Activated CD4-positive, alpha-beta T cell treated with anti-CD3 and anti-CD28 coated beads, Interleukin-2, Interleukin-6, amounts not matched to agents 100 ng/mL and 50 ng/mL, durations not matched to agents 16 hours and 8 hours (primary cell): ENCODE data around the gene NUDT9.
"Not testable (repeated sequence)": the region's sequence is repeated elsewhere in the genome, so short reads cannot be mapped to it uniquely, and the experiment has no call there.

Experiments
- DNase-seq: peaks from one replicate; pipeline ENCODE4 v3.0.0-alpha.2; 2020

Gene NUDT9, protein sequence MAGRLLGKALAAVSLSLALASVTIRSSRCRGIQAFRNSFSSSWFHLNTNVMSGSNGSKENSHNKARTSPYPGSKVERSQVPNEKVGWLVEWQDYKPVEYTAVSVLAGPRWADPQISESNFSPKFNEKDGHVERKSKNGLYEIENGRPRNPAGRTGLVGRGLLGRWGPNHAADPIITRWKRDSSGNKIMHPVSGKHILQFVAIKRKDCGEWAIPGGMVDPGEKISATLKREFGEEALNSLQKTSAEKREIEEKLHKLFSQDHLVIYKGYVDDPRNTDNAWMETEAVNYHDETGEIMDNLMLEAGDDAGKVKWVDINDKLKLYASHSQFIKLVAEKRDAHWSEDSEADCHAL

DNA sequence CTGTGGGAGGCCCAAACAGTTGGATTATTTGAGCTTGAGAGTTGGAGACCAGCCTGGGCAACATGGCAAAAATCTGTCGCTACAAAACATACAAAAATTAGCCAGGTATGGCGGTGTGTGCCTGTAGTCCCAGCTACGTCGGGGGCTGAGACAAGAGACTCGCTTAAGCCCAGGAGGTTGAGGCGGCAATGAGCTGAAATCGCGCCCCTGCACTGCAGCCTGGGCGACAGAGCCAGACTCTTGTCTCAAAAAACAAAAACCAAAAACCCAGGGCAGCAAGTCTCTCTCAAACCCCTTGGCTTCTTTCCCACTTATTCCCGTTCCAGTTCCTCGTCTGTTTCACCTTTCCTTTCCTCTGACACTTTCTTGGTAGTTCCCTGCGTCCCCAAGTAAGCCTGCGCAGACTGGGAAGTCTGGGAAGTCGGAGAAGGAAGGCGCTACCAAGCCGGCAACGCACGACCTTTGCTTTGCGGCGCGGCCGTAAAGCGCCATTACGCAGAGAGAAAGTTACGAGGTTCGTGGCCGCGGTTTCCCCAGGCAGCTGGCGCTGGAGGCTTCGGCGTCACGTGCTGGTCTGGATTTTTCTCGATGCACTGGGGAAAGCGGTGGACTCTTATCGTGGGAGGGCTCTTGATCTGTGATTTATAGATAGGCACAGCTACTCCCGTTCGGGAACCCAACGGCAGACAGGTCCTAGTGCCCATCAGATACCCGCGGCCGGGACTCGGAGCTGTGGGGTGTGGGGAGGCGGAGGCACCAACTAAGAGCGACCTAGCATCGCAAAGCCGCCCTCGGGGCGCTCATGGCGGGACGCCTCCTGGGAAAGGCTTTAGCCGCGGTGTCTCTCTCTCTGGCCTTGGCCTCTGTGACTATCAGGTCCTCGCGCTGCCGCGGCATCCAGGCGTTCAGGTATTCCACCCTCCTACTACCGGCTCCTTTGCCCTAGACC lies at the start of gene NUDT9:
Gene NUDT9 (plus strand): TSS at position 470 of the 949 bp plus-strand sequence. CDS start 333 bp downstream, at position 803.
- DNase-seq = peak; percentile 92

- DNase-seq = peak; percentile 33
Observed at GRCh38 chr4:87375719-87376291, 46.6 kb upstream of the NUDT9 start.

DNA sequence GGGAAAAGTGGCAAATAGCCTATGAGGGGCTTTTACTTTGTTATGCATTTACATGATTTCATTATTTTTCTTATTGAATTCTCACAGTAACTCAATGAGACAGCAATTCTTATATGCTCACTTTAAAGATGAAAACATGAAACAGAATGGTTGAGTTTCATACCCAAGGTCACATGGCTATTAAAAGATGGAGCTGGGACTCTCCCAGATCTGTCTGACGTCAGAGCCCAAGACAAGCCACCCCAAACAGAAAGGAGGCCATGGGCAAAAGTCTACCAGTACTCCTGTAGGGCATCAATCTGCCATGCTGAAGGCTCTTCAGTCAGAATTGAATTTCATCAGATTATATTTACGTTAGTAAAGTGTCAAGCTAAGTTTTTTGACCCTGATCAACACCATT lies 44.6 kb upstream of the NUDT9 start:
- no peak for DNase-seq

DNA sequence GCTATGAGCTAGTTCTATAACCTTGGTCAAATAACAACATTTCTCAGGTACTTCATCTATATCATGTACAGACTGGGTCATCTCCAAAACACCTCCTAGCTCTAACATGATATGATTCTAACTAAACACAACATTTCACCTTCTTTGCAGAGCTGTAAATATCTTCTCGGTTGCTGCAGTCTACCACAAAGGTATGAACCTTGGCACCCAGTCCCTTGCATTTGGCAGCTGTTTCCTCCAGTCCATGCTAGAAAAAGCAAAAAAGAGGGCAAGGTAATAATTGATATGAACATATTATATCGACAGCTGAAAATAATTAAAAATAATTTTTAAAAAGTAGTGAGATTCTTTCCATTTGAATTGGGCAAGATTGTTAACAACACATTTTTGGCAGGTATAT lies 40.3 kb upstream of the NUDT9 start:
- no peak for DNase-seq

DNA sequence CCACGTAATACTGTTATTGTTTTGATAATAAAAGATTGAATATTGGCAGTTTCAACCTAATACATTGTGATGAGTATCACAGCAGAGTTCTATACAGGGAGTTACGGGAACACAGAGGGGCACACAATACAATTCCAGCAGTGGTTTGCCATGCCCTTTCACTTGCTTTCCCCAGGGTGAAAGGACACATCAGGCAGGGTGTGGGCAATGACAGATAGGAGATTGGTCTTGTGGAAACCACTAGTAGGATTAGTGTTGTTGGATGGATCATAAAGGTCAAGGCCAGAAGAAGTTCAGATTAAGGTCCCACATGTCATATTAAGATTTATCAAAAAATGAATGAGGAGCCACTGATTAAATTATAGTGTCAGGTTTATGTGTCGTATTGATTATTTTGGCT lies 39.4 kb upstream of the NUDT9 start:
- DNase-seq = no peak

DNA sequence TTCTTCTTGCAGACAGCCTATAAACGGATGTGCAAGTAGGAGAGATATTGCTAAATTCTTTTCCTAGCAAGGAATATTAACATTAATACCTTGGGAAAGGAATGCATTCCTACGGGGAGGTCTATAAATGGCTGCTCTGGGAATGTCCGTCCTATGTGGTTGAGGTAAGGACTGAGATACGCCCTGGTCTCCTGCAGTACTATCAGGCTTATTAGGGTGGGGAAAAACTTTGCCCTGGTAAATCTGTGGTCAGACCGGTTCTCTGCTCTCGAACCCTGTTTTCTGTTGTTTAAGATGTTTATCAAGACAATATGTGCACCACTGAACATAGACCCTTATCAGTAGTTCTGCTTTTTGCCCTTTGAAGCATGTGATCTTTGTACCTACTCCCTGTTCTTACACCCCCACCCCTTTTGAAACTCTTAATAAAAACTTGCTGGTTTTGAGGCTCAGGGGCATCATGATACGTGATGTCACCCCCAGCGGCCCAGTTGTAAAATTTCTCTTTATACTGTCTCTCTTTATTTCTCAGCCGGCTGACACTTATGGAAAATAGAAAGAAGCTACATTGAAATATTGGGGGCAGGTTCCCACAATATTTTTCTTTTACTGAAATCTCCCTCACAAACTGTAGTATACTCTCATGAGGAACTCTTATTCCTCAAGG lies 37.8 kb upstream of the NUDT9 start:
- DNase-seq = not testable (repeated sequence)

DNA sequence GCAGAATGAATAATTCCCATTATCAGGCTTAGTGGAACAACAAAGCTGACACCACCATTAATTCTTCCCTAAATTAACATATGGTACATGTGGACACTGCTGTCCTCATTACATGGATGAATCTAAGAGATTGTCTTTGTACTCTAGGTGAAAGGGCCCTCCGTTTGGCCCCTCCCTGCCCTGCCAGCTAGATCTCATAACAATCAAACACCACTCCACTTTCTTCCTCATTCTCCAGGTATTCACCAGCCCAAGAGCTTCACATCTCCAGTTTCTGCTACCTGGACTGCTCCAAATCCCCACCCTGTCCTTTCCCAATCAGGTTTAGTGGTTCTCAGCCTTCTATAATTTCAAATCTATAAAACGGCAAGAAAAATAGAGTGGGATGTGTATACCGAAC lies 35.1 kb upstream of the NUDT9 start:
- no peak for DNase-seq

- no peak for DNase-seq
Observed at GRCh38 chr4:87388901-87389300, 33.5 kb upstream of the NUDT9 start.

DNA sequence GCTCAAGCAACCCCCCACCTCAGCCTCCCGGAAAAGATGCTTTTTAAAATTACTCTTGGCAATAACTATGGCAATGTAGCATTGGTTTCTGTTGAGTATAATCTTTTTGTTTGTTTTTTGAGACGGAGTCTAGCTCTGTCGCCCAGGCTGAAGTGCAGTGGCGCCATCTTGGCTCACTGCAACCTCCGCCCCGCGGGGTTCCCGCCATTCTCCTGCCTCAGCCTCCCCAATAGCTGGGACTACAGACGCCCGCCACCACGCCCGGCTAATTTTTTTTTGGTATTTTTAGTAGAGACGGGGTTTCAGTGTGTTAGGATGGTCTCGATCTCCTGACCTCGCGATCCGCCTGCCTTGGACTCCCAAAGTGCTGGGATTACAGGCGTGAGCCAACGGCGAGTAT lies 32.3 kb upstream of the NUDT9 start:
- not testable (repeated sequence) for DNase-seq

DNA sequence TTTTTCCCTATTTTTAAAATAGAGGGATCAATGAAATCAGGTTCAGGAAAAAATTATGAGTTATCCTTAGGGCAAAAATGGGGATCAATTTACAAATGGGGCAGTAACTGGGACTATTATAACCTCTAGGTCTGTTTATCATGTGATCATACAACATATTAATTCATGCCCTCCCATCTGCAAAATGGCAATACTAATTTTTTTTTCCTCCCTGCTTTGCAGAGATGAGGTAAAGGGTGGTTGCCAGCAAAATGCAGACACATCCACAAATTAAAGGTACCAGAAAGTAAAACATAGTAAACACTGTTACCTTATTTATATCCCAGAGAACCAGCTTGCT lies 31.9 kb upstream of the NUDT9 start:
- no peak for DNase-seq

- peak; percentile 91 for DNase-seq
Observed at GRCh38 chr4:87390891-87391575, 31.3 kb upstream of the NUDT9 start, which contains the start of gene HSD17B11. Gene HSD17B11, minus strand, starts transcription at chr4:87391188. Its CDS starts 118 bp downstream, at chr4:87391070.

DNA sequence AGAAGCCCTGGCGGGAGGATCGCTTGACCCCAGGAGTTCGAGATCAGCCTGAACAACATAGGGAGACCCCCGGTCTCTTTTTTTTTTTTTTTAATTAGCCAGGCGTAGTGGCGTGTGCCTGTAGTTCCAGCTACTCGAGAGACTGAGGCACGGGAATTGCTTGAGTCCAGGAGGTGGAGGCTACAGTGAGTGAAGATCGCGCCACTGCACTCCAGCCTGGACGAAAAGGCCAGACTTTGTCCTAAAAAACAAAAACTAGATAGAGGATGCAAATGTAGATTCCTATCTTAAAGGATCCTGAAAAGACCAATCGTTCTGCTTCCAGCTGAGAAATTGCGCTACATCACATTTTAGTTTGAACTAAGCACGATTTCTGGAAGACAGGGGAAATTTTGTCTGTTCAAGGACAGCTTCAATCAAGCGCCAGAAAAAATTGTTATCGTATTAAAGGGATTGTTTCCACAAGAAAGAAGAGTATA lies 30.8 kb upstream of the NUDT9 start:
- no peak for DNase-seq

- no peak for DNase-seq
Observed at GRCh38 chr4:87392183-87392582, 30.2 kb upstream of the NUDT9 start.

GRCh38 chr4:87395073-87395472 lies 27.3 kb upstream of the NUDT9 start:
- DNase-seq = not testable (repeated sequence)

- DNase-seq = not testable (repeated sequence)
Observed at GRCh38 chr4:87395851-87396250, 26.5 kb upstream of the NUDT9 start.

DNA sequence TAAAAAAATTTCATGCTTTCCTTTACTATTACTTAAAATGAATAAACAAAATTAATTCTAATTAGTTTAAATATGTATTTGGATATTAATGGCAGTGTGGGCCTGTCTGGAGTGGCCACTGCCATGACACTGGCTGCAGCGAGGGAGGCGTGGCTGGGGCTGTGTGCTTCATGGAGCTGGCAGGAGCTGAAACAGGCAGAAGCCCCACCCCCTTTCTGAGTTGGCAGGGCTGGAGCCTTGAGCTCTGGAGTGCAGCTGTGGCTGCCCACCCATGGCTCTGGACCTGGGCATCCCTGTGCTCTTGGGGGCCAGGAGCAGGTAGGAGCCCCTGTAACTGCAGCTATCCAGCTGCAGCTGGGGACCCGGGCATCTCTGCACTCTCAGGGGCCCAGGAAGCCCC lies 23.2 kb upstream of the NUDT9 start:
- no peak for DNase-seq

DNA sequence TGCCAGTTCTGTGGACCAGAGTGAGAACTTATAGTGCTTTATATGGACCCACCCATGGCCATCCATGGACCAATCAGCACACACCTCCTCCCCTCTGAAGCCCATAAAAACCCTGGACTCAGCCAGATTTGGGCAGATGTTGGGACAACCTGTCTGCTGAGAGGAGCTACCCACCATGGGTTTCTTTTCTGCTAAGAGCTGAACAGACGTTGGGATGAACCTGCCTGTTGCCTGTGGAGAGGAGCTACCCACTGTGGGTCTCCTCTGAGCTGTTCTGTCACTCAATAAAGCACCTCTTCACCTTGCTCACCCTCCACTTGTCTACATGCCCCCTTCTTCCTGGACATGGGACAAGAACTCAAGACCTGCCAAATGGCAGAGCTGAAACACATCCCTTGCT lies 22.4 kb upstream of the NUDT9 start:
- no peak for DNase-seq

- not testable (repeated sequence) for DNase-seq
Observed at GRCh38 chr4:87403732-87404131, 18.6 kb upstream of the NUDT9 start.

- DNase-seq = no peak
Observed at GRCh38 chr4:87405211-87405820, 17.1 kb upstream of the NUDT9 start.

DNA sequence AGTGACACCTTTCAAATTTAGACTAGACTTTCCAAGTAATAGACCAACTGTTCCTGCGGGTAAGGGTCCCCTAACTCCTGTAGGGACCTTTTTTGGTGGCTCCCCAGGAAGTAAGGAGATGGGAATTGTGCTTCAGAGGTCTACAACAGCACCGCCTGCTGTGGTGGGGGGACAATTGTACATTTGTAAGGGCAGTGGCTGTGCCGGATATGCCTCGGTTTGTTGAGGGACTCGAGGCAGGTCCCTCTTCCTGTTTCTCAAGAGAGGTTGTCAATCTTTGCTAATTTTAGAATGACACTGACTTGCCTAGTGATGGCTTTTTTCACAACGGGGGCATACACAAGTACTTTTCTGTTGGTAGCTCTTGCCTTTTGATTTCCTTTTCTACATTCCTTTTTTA lies 15.9 kb upstream of the NUDT9 start:
- DNase-seq = no peak

- DNase-seq = not testable (repeated sequence)
Observed at GRCh38 chr4:87406902-87407301, 15.5 kb upstream of the NUDT9 start.
